Smooth muscle cell (in vitro differentiated cells): ENCODE data around the gene HNRNPU. TPM values are rescaled to one million over a fixed set of nuclear protein-coding genes. Genes with fewer than 3 reads are reported as not detected.
A peak's percentile ranks its signal among the peaks of the same experiment; 100 is the strongest.

Experiments
- DNase-seq: peaks from one replicate; lab custom pipeline; 2025; ENCODE audit not compliant: unreplicated experiment; lab: John Stamatoyannopoulos, UW
- H2AFZ ChIP-seq: fragments of 200-600 bp; sonication (generic); 2 replicates; pipeline ENCODE4 v1.6.0; 2016; ENCODE audit warnings: antibody characterized with exemption, low read depth, mild to moderate bottlenecking
- H3F3A ChIP-seq: fragments of 200-600 bp; sonication (generic); 2 replicates; pipeline ENCODE4 v1.6.0; 2017; ENCODE audit warnings: antibody characterized with exemption, low read depth
- H3K27ac ChIP-seq: fragments of 200-600 bp; sonication (generic); 2 replicates; pipeline ENCODE4 v1.5.1; 2016; ENCODE audit warnings: low read depth, mild to moderate bottlenecking
- H3K27me3 ChIP-seq: fragments of 200-600 bp; sonication (generic); 2 replicates; pipeline ENCODE4 v1.6.1; 2016; ENCODE audit warnings: low read depth, mild to moderate bottlenecking
- H3K36me3 ChIP-seq: fragments of 200-600 bp; sonication (generic); 2 replicates; pipeline ENCODE4 v1.5.1; 2016; ENCODE audit warnings: low read depth
- H3K4me1 ChIP-seq: fragments of 200-600 bp; sonication (generic); 2 replicates; pipeline ENCODE4 v1.5.1; 2016; ENCODE audit warnings: low read depth
- H3K4me2 ChIP-seq: fragments of 200-600 bp; sonication (generic); 2 replicates; pipeline ENCODE4 v1.6.0; 2016; ENCODE audit warnings: mild to moderate bottlenecking
- H3K4me3 ChIP-seq: fragments of 200-600 bp; sonication (generic); 2 replicates; pipeline ENCODE4 v1.5.1; 2016; ENCODE audit warnings: mild to moderate bottlenecking
- H3K79me2 ChIP-seq: fragments of 200-600 bp; sonication (generic); 2 replicates; pipeline ENCODE4 v1.6.0; 2016; ENCODE audit warnings: low read depth, mild to moderate bottlenecking
- H3K9ac ChIP-seq: fragments of 200-600 bp; sonication (generic); 2 replicates; pipeline ENCODE4 v1.6.0; 2016; ENCODE audit warnings: low read depth
- H3K9me3 ChIP-seq: fragments of 200-600 bp; sonication (generic); replicated peaks from 2 replicates; pipeline ENCODE4 v1.5.1; 2016; ENCODE audit warnings: low read depth
- H4K20me1 ChIP-seq: fragments of 200-600 bp; sonication (generic); 2 replicates; pipeline ENCODE4 v1.6.0; 2016; ENCODE audit warnings: low read depth
- WGBS: methylation state at CpG from one replicate; pipeline ENCODE4 v1.1.7; 2016; ENCODE audit warnings: low lambda C conversion rate; 5-methylcytosine and 5-hydroxymethylcytosine counted together
- polyA plus RNA-seq: library from polyadenylated mRNA; unstranded; fragments of >200 nt; fragmentation: Nextera tagmentation; extraction: Ambion mirVana; gene quantifications from 2 replicates; pipeline ENCODE4 v1.2.1, GENCODE V29; 2016
- total RNA-seq: library from RNA; depleted of rRNA; stranded (reverse); fragments of >200 nt; gene quantifications from 2 replicates; pipeline ENCODE4 v1.2.3, GENCODE V29; 2014
- TF ChIP-seq, protein P1 (sequence below): fragments of 200-600 bp; sonication (generic); IDR thresholded peaks from 2 replicates; pipeline ENCODE4 v1.5.1; 2017; ENCODE audit warnings: borderline replicate concordance, mild to moderate bottlenecking, antibody characterized with exemption; ENCODE audit not compliant: insufficient read depth, poor library complexity, severe bottlenecking

Gene HNRNPU
- total and polyA plus RNA-seq, 2 experiments from 2014 or later, result 198 to 286 TPM

DNA sequence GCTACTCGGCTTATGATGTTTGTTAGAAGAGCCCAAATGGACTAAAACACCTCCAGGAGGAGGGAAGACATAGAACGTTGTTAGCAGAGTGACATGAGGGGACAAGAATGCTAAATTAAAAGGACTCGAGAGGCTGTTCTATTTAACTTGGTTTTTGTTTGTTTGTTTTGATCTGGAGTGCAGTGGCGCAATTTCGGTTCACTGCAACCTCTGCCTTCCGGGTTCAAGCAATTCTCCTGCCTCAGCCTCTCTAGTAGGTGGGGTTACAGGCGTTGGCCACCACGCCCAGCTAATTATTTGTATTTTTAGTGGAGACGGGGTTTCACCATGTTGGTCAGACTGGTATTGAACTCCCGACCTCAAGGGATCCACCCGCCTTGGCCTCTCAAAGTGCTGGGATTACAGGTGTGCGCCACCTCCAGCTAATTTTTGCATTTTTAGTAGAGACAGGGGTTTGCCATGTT, 5.1 kb upstream of the HNRNPU start:
- WGBS, result 90% methylated on average over 12 of the region's 12 CpGs
- Histone ChIP-seq H3K9me3 (no peaks in the 10 kb centered on the region), H3K27ac (no peak overlapping the region)

DNA sequence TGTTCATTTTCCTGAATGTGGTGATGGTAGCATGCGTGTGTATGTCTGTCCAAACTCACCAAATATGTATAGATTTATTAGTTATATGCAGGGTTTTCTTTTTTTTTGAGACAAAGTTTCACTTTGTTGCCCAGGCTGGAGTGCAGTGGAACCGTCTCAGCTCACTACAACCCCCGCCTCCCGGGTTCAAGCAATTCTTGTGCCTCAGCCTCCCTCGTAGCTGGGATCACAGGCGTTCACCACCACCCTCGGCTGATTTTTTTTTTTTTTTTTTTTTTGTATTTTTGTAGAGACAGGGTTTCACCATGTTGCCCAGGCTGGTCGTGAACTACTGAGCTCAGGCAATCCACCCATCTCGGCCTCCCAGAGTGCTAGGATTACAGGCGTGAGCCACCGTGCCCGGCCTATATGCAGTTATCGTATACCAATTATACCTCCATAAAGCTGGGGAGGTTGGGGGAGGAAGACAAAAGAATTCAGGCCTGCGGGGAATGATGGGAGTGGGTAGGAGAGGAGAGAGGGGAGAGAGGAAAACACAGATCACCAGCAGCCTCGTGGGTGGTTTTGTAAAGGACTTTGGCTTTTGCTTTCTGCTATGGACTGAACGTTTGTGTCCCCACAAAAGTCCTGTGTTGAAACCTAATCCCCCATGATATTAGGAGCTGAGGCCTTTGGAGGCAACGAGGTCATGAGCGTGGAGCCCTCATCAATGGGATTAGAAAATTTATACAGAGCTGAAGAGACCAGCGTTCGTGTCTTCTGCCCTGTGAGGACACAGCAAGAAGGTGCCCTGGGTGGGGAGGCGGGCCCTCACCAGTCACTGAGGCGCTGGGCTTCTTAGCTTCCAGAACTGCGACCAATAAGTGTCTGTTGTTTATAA, 4.4 kb upstream of the HNRNPU start:
- peaks cover 14% of the 10 kb centered on the region for H3F3A ChIP-seq
- no peaks in the 10 kb centered on the region for H3K9me3 ChIP-seq
- no peaks in the 10 kb centered on the region for H3K36me3 ChIP-seq
- H3K4me2 ChIP-seq, result no peak overlapping the region
- no peaks in the 10 kb centered on the region for H3K27me3 ChIP-seq
- no peak overlapping the region for H2AFZ ChIP-seq
- no peak for DNase-seq
- 89% methylated on average over 23 of the region's 23 CpGs for WGBS
- H3K4me3 ChIP-seq, result no peak overlapping the region
- no peaks in the 10 kb centered on the region for H4K20me1 ChIP-seq
- no peak overlapping the region for H3K27ac ChIP-seq
- H3K4me1 ChIP-seq, result peaks cover 15% of the 10 kb centered on the region
- H3K79me2 ChIP-seq, result peaks cover 5% of the 10 kb centered on the region
- H3K9ac ChIP-seq, result no peak overlapping the region
- TF ChIP-seq, protein P1, sequence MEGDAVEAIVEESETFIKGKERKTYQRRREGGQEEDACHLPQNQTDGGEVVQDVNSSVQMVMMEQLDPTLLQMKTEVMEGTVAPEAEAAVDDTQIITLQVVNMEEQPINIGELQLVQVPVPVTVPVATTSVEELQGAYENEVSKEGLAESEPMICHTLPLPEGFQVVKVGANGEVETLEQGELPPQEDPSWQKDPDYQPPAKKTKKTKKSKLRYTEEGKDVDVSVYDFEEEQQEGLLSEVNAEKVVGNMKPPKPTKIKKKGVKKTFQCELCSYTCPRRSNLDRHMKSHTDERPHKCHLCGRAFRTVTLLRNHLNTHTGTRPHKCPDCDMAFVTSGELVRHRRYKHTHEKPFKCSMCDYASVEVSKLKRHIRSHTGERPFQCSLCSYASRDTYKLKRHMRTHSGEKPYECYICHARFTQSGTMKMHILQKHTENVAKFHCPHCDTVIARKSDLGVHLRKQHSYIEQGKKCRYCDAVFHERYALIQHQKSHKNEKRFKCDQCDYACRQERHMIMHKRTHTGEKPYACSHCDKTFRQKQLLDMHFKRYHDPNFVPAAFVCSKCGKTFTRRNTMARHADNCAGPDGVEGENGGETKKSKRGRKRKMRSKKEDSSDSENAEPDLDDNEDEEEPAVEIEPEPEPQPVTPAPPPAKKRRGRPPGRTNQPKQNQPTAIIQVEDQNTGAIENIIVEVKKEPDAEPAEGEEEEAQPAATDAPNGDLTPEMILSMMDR, result no peak

More for the DNA sequence above, 5.1 kb upstream of the HNRNPU start:
- H3K4me3 ChIP-seq, result no peak overlapping the region
- TF ChIP-seq, protein P1, result no peak
- H3K9ac ChIP-seq, result no peak overlapping the region
- H3F3A ChIP-seq, result peaks cover 14% of the 10 kb centered on the region
- no peak overlapping the region for H2AFZ ChIP-seq
- H3K4me1 ChIP-seq, result peaks cover 15% of the 10 kb centered on the region
- H3K79me2 ChIP-seq, result no peaks in the 10 kb centered on the region
- H4K20me1 ChIP-seq, result no peaks in the 10 kb centered on the region
- H3K36me3 ChIP-seq, result no peaks in the 10 kb centered on the region
- H3K4me2 ChIP-seq, result no peak overlapping the region
- no peak for DNase-seq
- H3K27me3 ChIP-seq, result no peaks in the 10 kb centered on the region

DNA sequence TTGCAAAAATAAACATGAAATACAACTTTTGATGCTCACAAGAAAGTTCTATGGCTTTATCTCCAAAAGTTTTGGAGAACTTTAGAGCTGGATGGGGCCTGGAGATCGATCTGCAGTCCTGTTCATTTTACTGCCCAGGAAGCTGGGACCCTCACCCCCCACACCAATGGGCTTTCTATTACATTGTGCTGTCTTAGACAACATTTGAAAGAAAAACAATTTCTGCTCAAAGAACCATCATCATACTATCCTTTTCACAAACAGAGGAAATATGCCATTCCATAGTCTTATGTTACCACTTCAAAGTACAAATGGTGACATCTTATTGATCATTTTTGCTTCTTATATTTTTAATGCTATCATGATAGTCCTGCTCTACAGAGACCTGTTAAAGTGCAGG, 2.0 kb upstream of the HNRNPU start:
- 82% methylated on average over 1 of the region's 1 CpG for WGBS
- Histone ChIP-seq H3F3A (peaks cover 15% of the 10 kb centered on the region), H4K20me1 (peaks cover 15% of the 10 kb centered on the region), H3K9me3 (no peaks in the 10 kb centered on the region), H3K36me3 (no peaks in the 10 kb centered on the region), H2AFZ (peak overlapping the region; percentile 34), H3K27me3 (no peaks in the 10 kb centered on the region), H3K79me2 (peaks cover 26% of the 10 kb centered on the region), H3K27ac (peak overlapping the region; percentile 99), H3K9ac (no peak overlapping the region), H3K4me2 (no peak overlapping the region), H3K4me3 (no peak overlapping the region), H3K4me1 (peaks cover 21% of the 10 kb centered on the region)
- no peak for DNase-seq
- TF ChIP-seq, protein P1, result no peak
